OCI-LY7 (cell line): ENCODE data around the gene KLHDC8B. TPM values are rescaled to one million over a fixed set of nuclear protein-coding genes. Genes with fewer than 3 reads are reported as not detected.

Experiments used
- BruUV-seq: library from RNA; stranded (reverse); fragments of 400-500 nt; replicated peaks from 2 replicates; lab custom pipeline; 2021; lab: Mats Ljungman, UMichigan
- CTCF ChIA-PET: fragments of 300-600 bp; sonication (Branson Sonifier 250); formaldehyde crosslinking; loops from one replicate; lab custom pipeline; 2022; ENCODE audit warnings: antibody characterized with exemption; ENCODE audit not compliant: unreplicated experiment; lab: Charles Lee
- POLR2A ChIA-PET: fragments of 300-600 bp; sonication (Branson Sonifier 250); formaldehyde crosslinking; loops from one replicate; lab custom pipeline; 2022; ENCODE audit warnings: antibody characterized with exemption; lab: Charles Lee
- DNase-seq: peaks from one replicate; pipeline ENCODE4 v3.0.0-alpha.2; 2015; ENCODE audit warnings: low spot score
- H2AFZ ChIP-seq: fragments of 200-600 bp; sonication (generic), shearing (Covaris generic); 2 replicates; pipeline ENCODE4 v1.6.1; 2014; ENCODE audit warnings: mild to moderate bottlenecking, antibody characterized with exemption, low read length, moderate library complexity
- H3K27ac ChIP-seq: fragments of 200-600 bp; sonication (generic); 2 replicates; pipeline ENCODE4 v1.5.1; 2014; ENCODE audit warnings: mixed run types, low read depth, mild to moderate bottlenecking, moderate library complexity, low read length, inconsistent platforms; ENCODE audit not compliant: poor library complexity, severe bottlenecking
- H3K36me3 ChIP-seq: fragments of 200-600 bp; sonication (generic); 2 replicates; pipeline ENCODE4 v1.6.1; 2014; ENCODE audit warnings: mild to moderate bottlenecking, antibody characterized with exemption, low read length, moderate library complexity, mixed read lengths; ENCODE audit not compliant: insufficient read depth
- H3K4me1 ChIP-seq: fragments of 200-600 bp; sonication (generic); 2 replicates; pipeline ENCODE4 v1.5.1; 2014; ENCODE audit warnings: mild to moderate bottlenecking, low read length; ENCODE audit not compliant: insufficient read depth, poor library complexity, severe bottlenecking
- H3K4me2 ChIP-seq: fragments of 200-600 bp; sonication (generic); 2 replicates; pipeline ENCODE4 v1.6.1; 2014; ENCODE audit warnings: mild to moderate bottlenecking, low read length
- H3K4me3 ChIP-seq: fragments of 200-600 bp; sonication (generic); 2 replicates; pipeline ENCODE4 v1.5.1; 2014; ENCODE audit warnings: mild to moderate bottlenecking, low read depth, low read length; ENCODE audit not compliant: poor library complexity, severe bottlenecking
- H3K79me2 ChIP-seq: fragments of 200-600 bp; sonication (generic); 2 replicates; pipeline ENCODE4 v1.6.1; 2016; ENCODE audit warnings: low read depth, mild to moderate bottlenecking, low read length, moderate library complexity, mixed read lengths; ENCODE audit not compliant: insufficient read depth
- H3K9me2 ChIP-seq: fragments of 200-600 bp; sonication (generic); 2 replicates; pipeline ENCODE4 v1.6.1; 2016; ENCODE audit warnings: mild to moderate bottlenecking, low read length, mixed read lengths; ENCODE audit not compliant: insufficient read depth
- H3K9me3 ChIP-seq: fragments of 200-600 bp; sonication (generic); 2 replicates; pipeline ENCODE4 v1.6.1; 2014; ENCODE audit warnings: mild to moderate bottlenecking, mixed run types, low read length, mixed read lengths
- H4K20me1 ChIP-seq: fragments of 200-600 bp; sonication (generic); 2 replicates; pipeline ENCODE4 v1.6.1; 2014; ENCODE audit warnings: mild to moderate bottlenecking, antibody characterized with exemption, low read length, moderate library complexity, mixed read lengths; ENCODE audit not compliant: insufficient read depth
- CTCF ChIP-seq: fragments of 200-600 bp; sonication (generic); conservative IDR thresholded peaks from 2 replicates; pipeline ENCODE4 v1.5.1; 2014; ENCODE audit warnings: mild to moderate bottlenecking, antibody characterized with exemption, low read length, moderate library complexity, mixed read lengths
- EZH2phosphoT487 ChIP-seq: fragments of 200-600 bp; sonication (generic); IDR thresholded peaks from 2 replicates; pipeline ENCODE4 v1.6.1; 2018; ENCODE audit warnings: low read depth, borderline replicate concordance, mild to moderate bottlenecking, mixed run types, antibody characterized with exemption, low read length, moderate library complexity, mixed read lengths
- intact Hi-C: fragments of 100-400 bp; cut with micrococcal nuclease; formaldehyde crosslinking; loops from one replicate; pipeline ENCODE4 v1.10.0; 2022; ENCODE audit not compliant: unreplicated experiment
- total RNA-seq, 2 experiments: library from RNA; depleted of rRNA in 1 of 2; stranded (reverse); fragments of >200 nt in 1 of 2; shearing (Covaris generic) in 1 of 2; gene quantifications; 2 replicates each; pipeline ENCODE4 v1.2.3, GENCODE V29; 2014 to 2022

KLHDC8B gene
- total RNA-seq, 2 experiments from 2014 or later, result 0.69 to 0.91 TPM

GRCh38 chr3:49181351-49181750 lies 10.0 kb downstream of the KLHDC8B start:
- BruUV-seq, result no TSS peak
- Histone ChIP-seq H3K4me1 (no peaks in the 10 kb centered on the region), H3K9me3 (no peaks in the 10 kb centered on the region), H3K4me2 (no peak overlapping the region), H2AFZ (no peak overlapping the region), H3K79me2 (no peaks in the 10 kb centered on the region), H3K36me3 (no peaks in the 10 kb centered on the region), H3K4me3 (no peak overlapping the region), H3K9me2 (no peaks in the 10 kb centered on the region), H3K27ac (no peak overlapping the region), H4K20me1 (no peaks in the 10 kb centered on the region)
- intact Hi-C loops, result no loop called here
- CTCF ChIA-PET, result no interaction called here
- TF ChIP-seq CTCF (no peak), EZH2phosphoT487 (no peak)
- no peak for DNase-seq
- POLR2A ChIA-PET, result interaction anchor here (0.8 kb wide), 1 partner anchor 24 kb away, joined by 3 read pairs; no protein-coding TSS in a partner anchor

- H3K4me2 ChIP-seq, result no peak overlapping the region
- H3K79me2 ChIP-seq, result no peaks in the 10 kb centered on the region
- no TSS peak for BruUV-seq
- H2AFZ ChIP-seq, result no peak overlapping the region
- DNase-seq, result no peak
- H3K36me3 ChIP-seq, result no peaks in the 10 kb centered on the region
- ChIA-PET POLR2A (interaction anchor here (0.6 kb wide), 1 partner anchor 48 kb away, joined by 5 read pairs; no protein-coding TSS in a partner anchor), CTCF (no interaction called here)
- no peak for TF ChIP-seq EZH2phosphoT487
- TF ChIP-seq CTCF, result no peak
- no peak overlapping the region for H3K4me3 ChIP-seq
- no peaks in the 10 kb centered on the region for H4K20me1 ChIP-seq
- H3K9me3 ChIP-seq, result no peaks in the 10 kb centered on the region
- intact Hi-C loops, result no loop called here
- H3K9me2 ChIP-seq, result no peaks in the 10 kb centered on the region
- H3K4me1 ChIP-seq, result no peaks in the 10 kb centered on the region
- no peak overlapping the region for H3K27ac ChIP-seq
These were observed 11.3 kb downstream of the KLHDC8B start for GRCh38 chr3:49182682-49183081.

- Histone ChIP-seq H3K9me2 (no peaks in the 10 kb centered on the region), H3K4me1 (no peaks in the 10 kb centered on the region), H3K36me3 (no peaks in the 10 kb centered on the region), H3K27ac (no peak overlapping the region), H3K9me3 (no peaks in the 10 kb centered on the region), H4K20me1 (no peaks in the 10 kb centered on the region), H3K4me2 (no peak overlapping the region), H3K79me2 (no peaks in the 10 kb centered on the region), H2AFZ (no peak overlapping the region), H3K4me3 (no peak overlapping the region)
- ChIA-PET CTCF (no interaction called here), POLR2A (interaction anchor here (0.6 kb wide), 1 partner anchor 68 kb away, joined by 5 read pairs; no protein-coding TSS in a partner anchor)
- BruUV-seq, result no TSS peak
- intact Hi-C loops, result no loop called here
- no peak for TF ChIP-seq EZH2phosphoT487
- TF ChIP-seq CTCF, result no peak
- no peak for DNase-seq
These were observed 12.5 kb downstream of the KLHDC8B start for GRCh38 chr3:49183873-49184272.
